ENCODE data around the gene IGIP.

GRCh38 chr5:140152022-140152999 lies 26.6 kb downstream of the IGIP start:
- TF ChIP-seq GATA3 (IDR thresholded peaks at IDR 0.05; ENCODE audit: low read depth, low read length) (no peak), GATA2 (IDR thresholded peaks at IDR 0.05; ENCODE audit: low read depth, low read length) (no peak)

Data from SH-SY5Y (cell line).